DOHH2 (cell line): ENCODE data around the gene F5.
"Not testable (repeated sequence)": the region's sequence is repeated elsewhere in the genome, so short reads cannot be mapped to it uniquely, and the experiment has no call there.

Experiments used
- EZH2phosphoT487 ChIP-seq: fragments of 200-600 bp; sonication (generic); IDR thresholded peaks from 2 replicates; pipeline ENCODE4 v1.6.1; 2017; ENCODE audit warnings: borderline replicate concordance, mild to moderate bottlenecking, antibody characterized with exemption, low read length, moderate library complexity, mixed read lengths
- TF ChIP-seq, protein P1 (sequence below): fragments of 200-600 bp; sonication (generic); IDR thresholded peaks from one replicate; pipeline ENCODE4 v1.5.1; 2014; ENCODE audit warnings: antibody characterized with exemption, mild to moderate bottlenecking, low read depth, low read length; ENCODE audit not compliant: poor library complexity, severe bottlenecking

DNA sequence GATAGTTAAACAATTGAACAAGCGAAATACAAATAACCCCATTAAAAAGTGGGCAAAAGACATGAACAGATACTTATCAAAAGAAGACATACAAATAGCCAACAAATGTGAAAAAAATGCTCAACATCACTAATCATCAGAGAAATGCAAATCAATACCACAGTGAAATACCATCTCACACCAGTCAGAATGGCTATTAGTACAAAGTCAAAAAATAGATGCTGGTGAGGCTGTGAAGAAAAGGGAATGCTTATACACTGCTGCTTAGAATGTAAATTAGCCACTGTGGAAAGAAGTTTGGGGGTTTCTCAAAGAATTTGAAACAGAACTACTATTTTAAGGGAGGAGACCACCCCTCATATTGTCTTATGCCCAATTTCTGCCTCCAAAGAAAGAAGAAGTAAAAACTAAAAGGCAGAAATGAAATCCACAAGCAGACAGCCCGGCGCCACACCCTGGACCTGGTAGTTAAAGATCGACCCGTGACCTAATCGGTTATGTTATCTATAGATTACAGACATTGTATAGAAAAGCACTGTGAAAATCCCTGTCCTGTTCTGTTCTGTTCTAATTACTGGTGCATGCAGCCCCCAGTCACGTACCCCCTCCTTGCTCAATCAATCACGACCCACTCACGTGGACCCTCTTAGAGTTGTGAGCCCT is 52.6 kb downstream of the F5 start:
- TF ChIP-seq, protein P1, sequence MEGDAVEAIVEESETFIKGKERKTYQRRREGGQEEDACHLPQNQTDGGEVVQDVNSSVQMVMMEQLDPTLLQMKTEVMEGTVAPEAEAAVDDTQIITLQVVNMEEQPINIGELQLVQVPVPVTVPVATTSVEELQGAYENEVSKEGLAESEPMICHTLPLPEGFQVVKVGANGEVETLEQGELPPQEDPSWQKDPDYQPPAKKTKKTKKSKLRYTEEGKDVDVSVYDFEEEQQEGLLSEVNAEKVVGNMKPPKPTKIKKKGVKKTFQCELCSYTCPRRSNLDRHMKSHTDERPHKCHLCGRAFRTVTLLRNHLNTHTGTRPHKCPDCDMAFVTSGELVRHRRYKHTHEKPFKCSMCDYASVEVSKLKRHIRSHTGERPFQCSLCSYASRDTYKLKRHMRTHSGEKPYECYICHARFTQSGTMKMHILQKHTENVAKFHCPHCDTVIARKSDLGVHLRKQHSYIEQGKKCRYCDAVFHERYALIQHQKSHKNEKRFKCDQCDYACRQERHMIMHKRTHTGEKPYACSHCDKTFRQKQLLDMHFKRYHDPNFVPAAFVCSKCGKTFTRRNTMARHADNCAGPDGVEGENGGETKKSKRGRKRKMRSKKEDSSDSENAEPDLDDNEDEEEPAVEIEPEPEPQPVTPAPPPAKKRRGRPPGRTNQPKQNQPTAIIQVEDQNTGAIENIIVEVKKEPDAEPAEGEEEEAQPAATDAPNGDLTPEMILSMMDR: not testable (repeated sequence)
- TF ChIP-seq EZH2phosphoT487: not testable (repeated sequence)
